ENCODE measurements around the gene CDC42BPG. TPM values are rescaled to one million over a fixed set of nuclear protein-coding genes. Genes with fewer than 3 reads are reported as not detected.

The CDC42BPG gene
- total and polyA plus RNA-seq, 9 of the 15 experiments (the other 6 are each of a cell fraction or from before 2014, with no cell fraction given): 0.04 to 8.8 (median 2.1) TPM

DNA sequence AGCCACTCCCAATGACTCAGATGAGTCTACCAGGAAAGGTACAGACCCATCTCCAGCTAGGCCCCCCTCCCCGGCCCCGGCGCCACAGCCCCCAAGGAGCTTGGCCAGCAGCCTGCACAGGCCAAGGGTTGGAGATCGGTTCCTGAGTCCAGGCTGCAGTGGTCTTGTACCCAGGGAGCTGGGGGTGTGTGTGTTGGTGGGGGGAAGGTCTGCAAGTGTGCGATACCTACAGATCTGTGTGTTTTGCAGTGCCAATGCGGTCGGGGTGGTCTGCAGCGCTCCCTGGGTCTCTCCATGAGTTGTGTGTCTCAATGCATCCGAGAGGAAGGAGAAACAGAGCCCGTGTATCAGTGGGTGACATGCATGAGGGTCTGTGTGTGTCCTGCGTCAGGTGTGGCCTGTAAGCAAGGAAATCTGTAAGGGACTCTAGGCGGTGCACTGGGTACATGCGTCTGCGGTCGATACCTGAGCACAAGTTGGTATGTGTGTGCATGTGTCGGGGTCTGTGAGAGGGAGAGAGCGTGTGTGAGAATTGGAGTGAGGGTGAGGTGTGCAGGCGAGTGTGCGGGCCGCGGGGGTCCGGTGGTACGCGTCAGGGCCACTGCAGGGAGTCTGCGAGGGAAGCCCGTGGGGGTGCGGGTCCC lies 645 bp downstream of the CDC42BPG start (continued):
- TF ChIP-seq, protein P1, sequence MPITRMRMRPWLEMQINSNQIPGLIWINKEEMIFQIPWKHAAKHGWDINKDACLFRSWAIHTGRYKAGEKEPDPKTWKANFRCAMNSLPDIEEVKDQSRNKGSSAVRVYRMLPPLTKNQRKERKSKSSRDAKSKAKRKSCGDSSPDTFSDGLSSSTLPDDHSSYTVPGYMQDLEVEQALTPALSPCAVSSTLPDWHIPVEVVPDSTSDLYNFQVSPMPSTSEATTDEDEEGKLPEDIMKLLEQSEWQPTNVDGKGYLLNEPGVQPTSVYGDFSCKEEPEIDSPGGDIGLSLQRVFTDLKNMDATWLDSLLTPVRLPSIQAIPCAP (CRISPR knock-in tag; IDR thresholded peaks at IDR 0.05; ENCODE audit: borderline replicate concordance): no peak
- TF ChIP-seq MTA3 (IDR thresholded peaks at IDR 0.05; ENCODE audit: borderline replicate concordance): no peak
- TF ChIP-seq FOXP1 (CRISPR knock-in tag; IDR thresholded peaks at IDR 0.05): 0 out of 2 replicates have a peak, but pooled peaks have one; percentile 7
- TF ChIP-seq DDX20 (tag; IDR thresholded peaks at IDR 0.05; ENCODE audit: low read depth): no peak
- 0 out of 2 replicates have a peak, but pooled peaks have one; percentile 23 for TF ChIP-seq ELF4 (CRISPR knock-in tag; IDR thresholded peaks at IDR 0.05)
- TF ChIP-seq ZC3H4 (CRISPR knock-in tag; IDR thresholded peaks at IDR 0.05; ENCODE audit: borderline replicate concordance): peak; percentile 83; the same call in 1 of the 2 replicates
- 0 out of 2 replicates have a peak, but pooled peaks have one; percentile 48 for TF ChIP-seq ZNF12 (CRISPR knock-in tag; IDR thresholded peaks at IDR 0.05)
- no peak for TF ChIP-seq ZBED1 (IDR thresholded peaks at IDR 0.05)
- no peak for TF ChIP-seq RHOXF2B (CRISPR knock-in tag; conservative IDR thresholded peaks at IDR 0.05)
- TF ChIP-seq PRMT5 (CRISPR knock-in tag; IDR thresholded peaks at IDR 0.05): no peak
- no peak for TF ChIP-seq GTF2F1 (IDR thresholded peaks at IDR 0.05; ENCODE audit: low read depth, low read length)
- TF ChIP-seq, protein P2, sequence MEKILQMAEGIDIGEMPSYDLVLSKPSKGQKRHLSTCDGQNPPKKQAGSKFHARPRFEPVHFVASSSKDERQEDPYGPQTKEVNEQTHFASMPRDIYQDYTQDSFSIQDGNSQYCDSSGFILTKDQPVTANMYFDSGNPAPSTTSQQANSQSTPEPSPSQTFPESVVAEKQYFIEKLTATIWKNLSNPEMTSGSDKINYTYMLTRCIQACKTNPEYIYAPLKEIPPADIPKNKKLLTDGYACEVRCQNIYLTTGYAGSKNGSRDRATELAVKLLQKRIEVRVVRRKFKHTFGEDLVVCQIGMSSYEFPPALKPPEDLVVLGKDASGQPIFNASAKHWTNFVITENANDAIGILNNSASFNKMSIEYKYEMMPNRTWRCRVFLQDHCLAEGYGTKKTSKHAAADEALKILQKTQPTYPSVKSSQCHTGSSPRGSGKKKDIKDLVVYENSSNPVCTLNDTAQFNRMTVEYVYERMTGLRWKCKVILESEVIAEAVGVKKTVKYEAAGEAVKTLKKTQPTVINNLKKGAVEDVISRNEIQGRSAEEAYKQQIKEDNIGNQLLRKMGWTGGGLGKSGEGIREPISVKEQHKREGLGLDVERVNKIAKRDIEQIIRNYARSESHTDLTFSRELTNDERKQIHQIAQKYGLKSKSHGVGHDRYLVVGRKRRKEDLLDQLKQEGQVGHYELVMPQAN (IDR thresholded peaks at IDR 0.05; ENCODE audit: borderline replicate concordance): peak; percentile 59; the same call in 1 of the 2 replicates
- 0 out of 2 replicates have a peak, but pooled peaks have one; percentile 42 for TF ChIP-seq NBN (IDR thresholded peaks at IDR 0.05; ENCODE audit: low read depth)
- 0 out of 2 replicates have a peak, but pooled peaks have one; percentile 15 for TF ChIP-seq DPF2 (IDR thresholded peaks at IDR 0.05)

All from K562 (cell line).